T-cell (primary cell): Measurements from ENCODE around the gene TMEM59L. TPM values are rescaled to one million over a fixed set of nuclear protein-coding genes. Genes with fewer than 3 reads are reported as not detected.
A peak's percentile ranks its signal among the peaks of the same experiment; 100 is the strongest.

Source experiments
- ATAC-seq, 4 experiments: fragments of 200-7000 bp in 3 of 4; fragments of 150-1000 bp in 1 of 4; cut with Tn5 transposase; replicated peaks in 1 of 4; 1 replicate in 3 of 4; 2 replicates in 1 of 4; pipeline ENCODE4 v1.10.0; 2021; ENCODE audit warnings: moderate library complexity in 3 of 4, mild to moderate bottlenecking in 2 of 4, moderate number of reproducible peaks in 1 of 4
- CTCF ChIA-PET, 2 donors: fragments of 300-600 bp; sonication (Branson Sonifier 250); formaldehyde crosslinking; loops; one replicate each; lab custom pipeline; 2022; ENCODE audit warnings: antibody characterized with exemption in 2 of 2; lab: Charles Lee
- POLR2A ChIA-PET, 2 donors: fragments of 300-600 bp; sonication (Branson Sonifier 250); formaldehyde crosslinking; loops; one replicate each; lab custom pipeline; 2022; ENCODE audit warnings: antibody characterized with exemption in 2 of 2; lab: Charles Lee
- DNase-seq, 35 experiments: peaks; one replicate each; pipeline versions ENCODE4 v3.0.0 to v3.0.0-alpha.2; 2013 to 2023
- H3K27ac ChIP-seq: one replicate; pipeline ENCODE4 v1.5.1; 2013; ENCODE audit warnings: low read length
- H3K27me3 ChIP-seq, 2 experiments: replicated peaks in 1 of 2; 1 replicate in 1 of 2; 2 replicates in 1 of 2; pipeline versions ENCODE4 v1.6.1 to v1.7.0; 2013; ENCODE audit warnings: low read length in 1 of 2, mixed read lengths in 1 of 2; ENCODE audit not compliant: control insufficient read depth in 2 of 2, insufficient read depth in 2 of 2; ENCODE audit errors: extremely low read depth in 1 of 2
- H3K36me3 ChIP-seq, 2 donors: 1 replicate in 1 of 2; 2 replicates in 1 of 2; pipeline versions ENCODE4 v1.6.1 to v1.7.0; 2013; ENCODE audit warnings: low read length in 1 of 2; ENCODE audit not compliant: control insufficient read depth in 2 of 2, insufficient read depth in 1 of 2; ENCODE audit errors: extremely low read depth in 1 of 2
- H3K4me1 ChIP-seq, 2 experiments: 1 replicate in 1 of 2; 2 replicates in 1 of 2; pipeline versions ENCODE4 v1.6.1 to v1.7.0; 2013; ENCODE audit warnings: low read length in 2 of 2, mixed read lengths in 1 of 2; ENCODE audit not compliant: insufficient read depth in 2 of 2, control insufficient read depth in 1 of 2; ENCODE audit errors: extremely low read depth in 1 of 2
- H3K4me3 ChIP-seq, 2 donors: 1 replicate in 1 of 2; 2 replicates in 1 of 2; pipeline versions ENCODE4 v1.5.1 to v1.7.0; 2013; ENCODE audit warnings: mild to moderate bottlenecking in 2 of 2, low read length in 1 of 2, moderate library complexity in 1 of 2; ENCODE audit not compliant: control insufficient read depth in 1 of 2; ENCODE audit errors: extremely low read depth in 1 of 2
- H3K9me3 ChIP-seq: 2 replicates; pipeline ENCODE4 v1.7.0; 2013
- H3K27ac Mint-ChIP-seq, 2 donors: one replicate each; pipeline ENCODE4 v1.8.0; 2020 to 2021; ENCODE audit warnings: mild to moderate bottlenecking in 2 of 2, mixed read lengths in 2 of 2
- H3K27me3 Mint-ChIP-seq, 2 donors: one replicate each; pipeline ENCODE4 v1.8.0; 2021 to 2022; ENCODE audit warnings: mixed read lengths in 2 of 2
- H3K36me3 Mint-ChIP-seq: one replicate; pipeline ENCODE4 v1.8.0; 2021; ENCODE audit warnings: mixed read lengths
- H3K4me1 Mint-ChIP-seq, 3 donors: one replicate each; pipeline ENCODE4 v1.8.0; 2020 to 2022; ENCODE audit warnings: mixed read lengths in 3 of 3, mild to moderate bottlenecking in 1 of 3
- H3K4me3 Mint-ChIP-seq, 3 donors: one replicate each; pipeline ENCODE4 v1.8.0; 2020 to 2022; ENCODE audit warnings: mild to moderate bottlenecking in 3 of 3, mixed read lengths in 3 of 3, moderate library complexity in 3 of 3
- H3K9me3 Mint-ChIP-seq, 3 donors: one replicate each; pipeline ENCODE4 v1.8.0; 2020 to 2022; ENCODE audit warnings: mixed read lengths in 3 of 3
- WGBS: methylation state at CpG from one replicate; pipeline ENCODE4 v1.1.5; 2013; ENCODE audit warnings: missing lambda C conversion rate; ENCODE audit not compliant: insufficient coverage; 5-methylcytosine and 5-hydroxymethylcytosine counted together
- total RNA-seq, 35 experiments: library from RNA in 6 of 35; stranded (reverse) in 6 of 35; fragments of 120-200 nt in 1 of 35; gene quantifications; one replicate each; pipeline versions ENCODE4 v1.2.1 to v1.2.4 and lab custom pipeline; 2013 to 2026

TMEM59L gene
- total RNA-seq, 5 donors from 2014 or later (not counting 1 experiment from before 2014, with no cell fraction given), result 0.38 to 0.40 TPM; not detected in 3

DNA sequence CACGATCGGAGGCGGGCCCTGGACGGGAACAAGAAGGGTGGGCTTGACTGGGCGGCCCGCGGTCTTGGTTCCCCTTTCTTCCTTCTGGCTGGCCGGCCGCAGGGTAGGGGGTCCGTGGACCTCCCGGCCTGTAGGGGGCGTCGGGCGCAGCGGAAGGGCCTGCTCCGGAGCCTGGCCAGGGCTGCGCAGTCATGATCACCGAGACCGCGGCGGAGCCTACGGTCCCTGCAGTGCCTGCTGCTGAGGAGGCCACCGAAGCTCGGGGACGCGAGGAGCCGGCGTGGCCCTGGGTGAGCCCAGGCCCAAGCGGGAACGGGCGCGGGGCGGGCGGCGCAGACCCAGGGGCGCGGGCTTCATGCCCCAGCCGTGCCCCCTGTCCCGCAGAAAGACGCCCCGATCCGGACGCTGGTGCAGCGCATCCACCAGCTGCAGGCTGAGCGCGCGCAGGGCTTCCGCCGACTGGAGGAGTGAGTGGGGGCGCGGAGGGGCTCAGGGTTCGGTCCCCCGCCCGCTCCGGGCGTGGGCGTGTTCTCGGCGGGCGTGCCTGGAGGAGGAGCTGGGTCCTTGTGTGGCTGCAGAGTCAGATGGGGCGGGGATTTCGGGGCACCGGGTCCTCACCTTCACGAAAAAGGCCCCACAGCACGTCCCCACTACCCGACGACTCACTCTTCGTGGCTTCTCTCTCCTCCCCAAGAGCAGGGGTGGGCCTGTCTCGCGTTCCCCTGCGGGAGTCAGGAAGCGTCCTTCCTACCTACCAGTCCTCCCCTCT, 23.9 kb upstream of the TMEM59L start, which contains the start of gene REX1BD:
Gene REX1BD, plus strand, starts transcription at position 188 of the 769 bp plus-strand sequence. Its CDS starts 4 bp downstream, at position 192.
- no peaks in the 10 kb centered on the region for H3K27me3 Mint-ChIP-seq
- ATAC-seq (peak; percentile 81 to 85 (median 82)), DNase-seq (peak; percentile 73 to 91 (median 86))
- peak within 1 kb of the TSS; percentile 93 for H3K27ac ChIP-seq
- no peaks in the 10 kb centered on the region for H3K9me3 Mint-ChIP-seq
- peaks cover 35 to 46% (median 37%) of the 10 kb centered on the region in 3 donors for H3K4me1 Mint-ChIP-seq
- H3K27ac Mint-ChIP-seq, result peak within 1 kb of the TSS; percentile 93 to 95
- peak within 1 kb of the TSS; percentile 77 to 78 for H3K4me3 ChIP-seq
- H3K27me3 ChIP-seq, result no peaks in the 10 kb centered on the region
- CTCF ChIA-PET, result interaction anchor here (0.6 to 3.2 kb wide), 6 partner anchors 17 to 260 kb away, joined by 3 to 24 read pairs (median 9); partner anchors contain the start of genes ELL (in 1 of the 2), KXD1 (in 1 of the 2) and UBA52 (in 1 of the 2)
- no peaks in the 10 kb centered on the region for H3K9me3 ChIP-seq
- POLR2A ChIA-PET, result interaction anchor here (0.9 to 1.4 kb wide), 4 partner anchors 12 to 93 kb away, joined by 3 to 5 read pairs (median 3); partner anchors contain the start of gene KXD1 (in 1 of the 2)
- H3K36me3 Mint-ChIP-seq, result peaks cover 3% of the 10 kb centered on the region
- H3K4me3 Mint-ChIP-seq, result peak within 1 kb of the TSS; percentile 79 to 88 (median 80)
- peaks cover 16 to 46% of the 10 kb centered on the region in 2 experiments for H3K4me1 ChIP-seq
- H3K36me3 ChIP-seq, result peaks cover 8 to 12% of the 10 kb centered on the region in 2 donors
- WGBS, result under 1% methylated on average over 72 of the region's 72 CpGs

DNA sequence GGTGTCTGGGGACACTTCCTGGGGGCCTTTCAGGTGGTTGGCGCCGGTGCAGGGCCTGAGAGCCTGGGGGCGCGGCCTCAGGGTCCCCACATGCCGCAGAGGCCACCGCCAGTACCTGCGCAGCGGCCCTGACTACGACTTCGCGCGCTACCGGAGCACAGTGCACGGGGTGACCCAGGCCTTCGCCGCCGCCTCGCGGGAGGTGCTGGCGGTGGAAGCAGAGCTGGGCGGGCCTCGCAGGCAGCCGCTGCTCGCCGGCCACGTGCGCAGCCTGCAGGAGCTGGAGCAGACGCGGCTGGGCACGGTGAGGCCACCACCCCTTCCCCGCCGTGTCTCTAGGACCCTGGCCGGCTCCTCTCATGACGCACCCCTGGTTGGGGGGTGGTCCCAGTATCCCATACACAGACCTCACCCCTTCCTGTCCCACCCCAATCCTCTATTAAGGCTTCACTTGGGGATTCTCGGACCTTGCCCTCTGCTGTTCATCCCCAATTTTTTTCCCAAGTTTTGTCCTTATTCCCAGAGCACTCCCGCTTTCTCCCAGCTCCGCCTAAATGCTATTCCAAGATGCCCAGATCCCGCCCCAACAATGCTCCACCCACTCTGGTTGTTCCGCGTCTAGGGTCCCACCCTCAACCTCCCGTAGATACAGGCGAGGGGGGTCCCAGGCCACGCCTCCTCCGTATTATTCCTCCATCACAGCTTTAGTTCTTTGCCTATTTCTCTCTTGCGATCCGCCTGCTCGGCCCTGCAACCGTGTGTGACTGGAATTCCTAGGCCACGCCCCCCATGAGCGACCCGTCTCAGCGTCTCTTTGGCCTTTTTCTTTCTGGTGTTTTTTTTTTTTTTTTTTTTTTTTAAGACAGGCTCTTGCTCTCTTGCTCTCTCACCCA, 23.0 kb upstream of the TMEM59L start:
- Histone ChIP-seq H3K27me3 (peaks cover 0 to 2% of the 10 kb centered on the region in 2 experiments), H3K36me3 (peaks cover 8 to 12% of the 10 kb centered on the region in 2 donors), H3K4me1 (peaks cover 16 to 53% of the 10 kb centered on the region in 2 experiments), H3K9me3 (no peaks in the 10 kb centered on the region), H3K4me3 (peak overlapping the region; percentile 77 to 78), H3K27ac (peak overlapping the region; percentile 93)
- ChIA-PET CTCF (interaction anchor here (0.6 to 3.2 kb wide), 6 partner anchors 18 to 260 kb away, joined by 3 to 24 read pairs (median 9); partner anchors contain the start of genes ELL (in 1 of the 2), KXD1 (in 1 of the 2) and UBA52 (in 1 of the 2)), POLR2A (interaction anchor here (0.6 to 1.4 kb wide), 7 partner anchors 12 to 941 kb away, joined by 3 to 14 read pairs (median 5); partner anchors contain the start of gene KXD1 (in 1 of the 2))
- Mint-ChIP-seq H3K9me3 (no peaks in the 10 kb centered on the region), H3K4me1 (peaks cover 37 to 48% (median 38%) of the 10 kb centered on the region in 3 donors), H3K27ac (peak overlapping the region; percentile 89), H3K36me3 (peaks cover 3% of the 10 kb centered on the region), H3K4me3 (peak overlapping the region; percentile 79 to 88 (median 80)), H3K27me3 (no peaks in the 10 kb centered on the region)
- DNase-seq (peak in 32 of 35 experiments; percentile 51 to 86 (median 67)), ATAC-seq (peak; percentile 59 to 61 (median 60))
- WGBS, result 12% methylated on average over 43 of the region's 52 CpGs

DNA sequence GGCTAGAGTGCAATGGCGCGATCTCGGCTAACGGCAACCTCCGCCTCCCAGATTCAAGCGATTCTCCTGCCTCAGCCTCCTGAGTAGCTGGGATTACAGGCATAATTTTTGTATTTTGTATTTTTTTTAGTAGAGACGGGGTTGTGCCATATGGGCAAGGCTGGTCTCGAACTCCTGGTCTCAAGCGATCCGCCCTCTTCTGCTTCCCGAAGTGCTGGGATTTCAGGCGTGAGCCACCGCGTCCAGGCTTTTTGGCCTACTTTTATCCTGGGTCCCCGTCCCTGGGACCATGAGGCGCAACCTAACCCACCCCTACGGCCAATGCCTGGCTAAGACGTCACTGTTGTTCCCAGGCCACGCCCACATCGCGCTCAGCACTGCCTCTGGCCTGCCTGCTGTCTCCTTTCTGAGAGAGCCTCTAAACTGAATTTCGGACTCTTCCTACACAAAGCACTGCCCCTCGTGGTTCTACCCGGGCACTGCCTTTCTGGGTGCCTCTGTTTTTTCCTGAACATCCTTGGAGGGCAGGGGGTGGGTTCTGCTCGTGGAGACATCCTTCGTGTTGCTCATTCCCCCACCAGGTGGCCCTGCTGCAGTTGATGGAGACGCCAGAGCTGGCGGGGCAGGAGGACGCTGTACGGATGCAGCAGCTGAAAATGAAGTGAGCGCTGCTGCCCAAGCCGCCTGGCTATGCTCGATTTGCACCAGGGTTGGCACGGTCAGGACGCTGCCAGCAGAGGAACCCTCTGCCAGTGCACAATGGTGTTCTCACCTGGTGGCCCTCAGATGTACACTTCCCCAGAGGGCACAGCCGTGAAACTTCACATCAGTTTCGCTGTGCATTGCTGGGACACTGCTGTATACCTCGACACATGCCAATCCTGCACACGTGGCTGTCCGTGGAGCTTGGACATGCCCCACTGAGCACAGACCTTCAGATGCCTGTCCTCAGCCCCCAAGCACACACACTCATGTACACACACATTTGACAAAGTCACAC, 22.1 kb upstream of the TMEM59L start:
- H3K4me3 Mint-ChIP-seq, result peak overlapping the region; percentile 55 to 80 (median 72)

GRCh38 chr19:18591735-18592385, 20.8 kb upstream of the TMEM59L start:
- H3K4me1 Mint-ChIP-seq, result peaks cover 35 to 44% (median 38%) of the 10 kb centered on the region in 3 donors
- Histone ChIP-seq H3K36me3 (peaks cover 8 to 12% of the 10 kb centered on the region in 2 donors), H3K9me3 (no peaks in the 10 kb centered on the region), H3K27me3 (peaks cover 0 to 6% of the 10 kb centered on the region in 2 experiments), H3K27ac (no peak overlapping the region), H3K4me3 (no peak overlapping the region), H3K4me1 (peaks cover 19 to 58% of the 10 kb centered on the region in 2 experiments)
- H3K36me3 Mint-ChIP-seq, result peaks cover 3% of the 10 kb centered on the region
- ATAC-seq (no peak), DNase-seq (no peak)
- POLR2A ChIA-PET, result no interaction called here
- peak overlapping the region in 1 of 2 donors; percentile 52 for H3K27ac Mint-ChIP-seq
- CTCF ChIA-PET, result interaction anchor here in 1 of 2 donors (1.2 to 1.6 kb wide), 2 partner anchors 72 to 255 kb away, joined by 3 to 5 read pairs; no protein-coding TSS in a partner anchor
- H3K9me3 Mint-ChIP-seq, result no peaks in the 10 kb centered on the region
- H3K27me3 Mint-ChIP-seq, result peaks cover 0 to 4% of the 10 kb centered on the region in 2 donors
- WGBS, result 94% methylated on average over 15 of the region's 22 CpGs
- peak overlapping the region; percentile 9 to 80 (median 37) for H3K4me3 Mint-ChIP-seq

More for the DNA sequence above, 22.1 kb upstream of the TMEM59L start:
- Mint-ChIP-seq H3K27ac (peak overlapping the region; percentile 39 to 89), H3K9me3 (no peaks in the 10 kb centered on the region), H3K27me3 (no peaks in the 10 kb centered on the region), H3K36me3 (peaks cover 3% of the 10 kb centered on the region), H3K4me1 (peaks cover 37 to 50% (median 39%) of the 10 kb centered on the region in 3 donors)
- Histone ChIP-seq H3K4me1 (peaks cover 19 to 57% of the 10 kb centered on the region in 2 experiments), H3K9me3 (no peaks in the 10 kb centered on the region), H3K27me3 (peaks cover 0 to 5% of the 10 kb centered on the region in 2 experiments), H3K27ac (no peak overlapping the region), H3K4me3 (peak overlapping the region in 1 of 2 donors; percentile 77), H3K36me3 (peaks cover 8 to 12% of the 10 kb centered on the region in 2 donors)
- POLR2A ChIA-PET, result interaction anchor here in 1 of 2 donors (0.6 to 0.7 kb wide), 3 partner anchors 95 to 940 kb away, joined by 5 to 14 read pairs (median 5); no protein-coding TSS in a partner anchor
- ATAC-seq, result no peak
- peak in 3 of 35 experiments; percentile 7 to 37 (median 29) for DNase-seq
- WGBS, result 92% methylated on average over 28 of the region's 40 CpGs
- CTCF ChIA-PET, result interaction anchor here in 1 of 2 donors (1.8 kb wide), 1 partner anchor 95 kb away, joined by 5 read pairs; no protein-coding TSS in a partner anchor
